SK-N-SH treated with all-trans-retinoic acid at 6 μM for 48 hours (cell line): ENCODE data around the gene SCN8A.

ENCODE experiments used
- ARNTL ChIP-seq: fragments of 450-650 bp; formaldehyde crosslinking; IDR thresholded peaks from 2 replicates; pipeline ENCODE4 v1.5.0; 2020; ENCODE audit warnings: low read depth, mild to moderate bottlenecking, moderate library complexity, borderline replicate concordance
- CSDC2 ChIP-seq: fragments of 250-450 bp; sonication (Bioruptor Pico); IDR thresholded peaks from 2 replicates; pipeline ENCODE4 v1.5.0; 2020; ENCODE audit warnings: mild to moderate bottlenecking, moderate library complexity
- GLIS3 ChIP-seq: fragments of 250-450 bp; sonication (Bioruptor Pico); IDR thresholded peaks from 2 replicates; pipeline ENCODE4 v1.5.0; 2020; ENCODE audit warnings: mild to moderate bottlenecking, moderate library complexity
- OSR1 ChIP-seq: fragments of 250-450 bp; sonication (Bioruptor Pico); IDR thresholded peaks from 2 replicates; pipeline ENCODE4 v1.8.0; 2022; ENCODE audit warnings: moderate library complexity, mild to moderate bottlenecking, inconsistent platforms
- RARB ChIP-seq: fragments of 250-450 bp; sonication (Bioruptor Pico); IDR thresholded peaks from 2 replicates; pipeline ENCODE4 v1.8.0; 2021; ENCODE audit warnings: mild to moderate bottlenecking, moderate library complexity
- TCF4 ChIP-seq: fragments of 250-450 bp; sonication (Bioruptor Pico); IDR thresholded peaks from 2 replicates; pipeline ENCODE4 v1.8.0; 2021; ENCODE audit warnings: mild to moderate bottlenecking, moderate library complexity, borderline replicate concordance
- TOX ChIP-seq: fragments of 250-450 bp; sonication (Bioruptor Pico); IDR thresholded peaks from 2 replicates; pipeline ENCODE4 v1.8.0; 2021; ENCODE audit warnings: mild to moderate bottlenecking, moderate library complexity, borderline replicate concordance
- ZFP3 ChIP-seq: fragments of 250-450 bp; sonication (Bioruptor Pico); IDR thresholded peaks from 2 replicates; pipeline ENCODE4 v1.5.0; 2020; ENCODE audit warnings: mild to moderate bottlenecking, moderate library complexity
- ZFP30 ChIP-seq: fragments of 450-650 bp; formaldehyde crosslinking; IDR thresholded peaks from 2 replicates; pipeline ENCODE4 v1.5.0; 2022; ENCODE audit warnings: mild to moderate bottlenecking, moderate library complexity
- ZNF565 ChIP-seq: fragments of 450-650 bp; formaldehyde crosslinking; conservative IDR thresholded peaks from 2 replicates; pipeline ENCODE4 v1.5.0; 2020; ENCODE audit warnings: low read depth, mild to moderate bottlenecking, moderate library complexity
- TF ChIP-seq, protein P1 (sequence below): fragments of 250-450 bp; sonication (Bioruptor Pico); IDR thresholded peaks from 2 replicates; pipeline ENCODE4 v1.5.1; 2020; ENCODE audit warnings: low read depth, mild to moderate bottlenecking, moderate library complexity
- TF ChIP-seq, protein P2 (sequence below): fragments of 250-450 bp; sonication (Bioruptor Pico); IDR thresholded peaks from 2 replicates; pipeline ENCODE4 v1.8.0; 2020; ENCODE audit warnings: mild to moderate bottlenecking, moderate library complexity, borderline replicate concordance

DNA sequence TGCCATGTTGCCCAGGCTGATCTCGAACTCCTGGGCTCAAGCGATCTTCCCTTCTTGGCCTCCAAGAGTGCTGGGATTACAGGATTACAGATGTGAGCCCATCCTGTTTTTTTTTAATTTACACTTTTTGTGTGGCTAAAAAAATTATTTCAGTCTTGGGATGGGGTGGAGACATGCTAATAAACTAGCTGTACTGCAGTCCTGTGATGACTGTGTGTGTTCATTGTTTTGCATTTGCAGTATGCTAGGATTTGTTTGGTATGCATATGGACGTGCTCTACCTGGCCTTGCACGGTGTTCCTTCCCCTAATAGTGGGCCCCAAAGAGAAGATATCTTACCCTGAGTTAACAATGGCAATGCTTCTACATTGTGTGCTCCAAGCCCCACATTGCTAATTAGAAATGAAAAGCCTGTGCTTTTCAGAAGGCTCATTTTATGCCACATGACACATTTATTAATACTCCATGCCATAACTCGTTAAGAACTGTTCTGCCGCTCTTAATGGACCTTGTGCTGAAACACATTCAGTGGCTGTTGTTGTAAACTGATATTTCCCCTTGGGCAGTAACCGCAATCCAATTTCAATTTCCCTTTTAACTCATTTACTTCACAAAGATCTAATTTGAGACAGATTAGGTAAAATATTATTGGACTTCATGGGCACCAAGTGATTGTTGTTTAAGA, 86.4 kb downstream of the SCN8A start:
- TF ChIP-seq, protein P1, sequence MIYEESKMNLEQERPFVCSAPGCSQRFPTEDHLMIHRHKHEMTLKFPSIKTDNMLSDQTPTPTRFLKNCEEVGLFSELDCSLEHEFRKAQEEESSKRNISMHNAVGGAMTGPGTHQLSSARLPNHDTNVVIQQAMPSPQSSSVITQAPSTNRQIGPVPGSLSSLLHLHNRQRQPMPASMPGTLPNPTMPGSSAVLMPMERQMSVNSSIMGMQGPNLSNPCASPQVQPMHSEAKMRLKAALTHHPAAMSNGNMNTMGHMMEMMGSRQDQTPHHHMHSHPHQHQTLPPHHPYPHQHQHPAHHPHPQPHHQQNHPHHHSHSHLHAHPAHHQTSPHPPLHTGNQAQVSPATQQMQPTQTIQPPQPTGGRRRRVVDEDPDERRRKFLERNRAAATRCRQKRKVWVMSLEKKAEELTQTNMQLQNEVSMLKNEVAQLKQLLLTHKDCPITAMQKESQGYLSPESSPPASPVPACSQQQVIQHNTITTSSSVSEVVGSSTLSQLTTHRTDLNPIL (CRISPR knock-in tag) = no peak
- no peak for TF ChIP-seq GLIS3 (CRISPR knock-in tag)
- TF ChIP-seq, protein P2, sequence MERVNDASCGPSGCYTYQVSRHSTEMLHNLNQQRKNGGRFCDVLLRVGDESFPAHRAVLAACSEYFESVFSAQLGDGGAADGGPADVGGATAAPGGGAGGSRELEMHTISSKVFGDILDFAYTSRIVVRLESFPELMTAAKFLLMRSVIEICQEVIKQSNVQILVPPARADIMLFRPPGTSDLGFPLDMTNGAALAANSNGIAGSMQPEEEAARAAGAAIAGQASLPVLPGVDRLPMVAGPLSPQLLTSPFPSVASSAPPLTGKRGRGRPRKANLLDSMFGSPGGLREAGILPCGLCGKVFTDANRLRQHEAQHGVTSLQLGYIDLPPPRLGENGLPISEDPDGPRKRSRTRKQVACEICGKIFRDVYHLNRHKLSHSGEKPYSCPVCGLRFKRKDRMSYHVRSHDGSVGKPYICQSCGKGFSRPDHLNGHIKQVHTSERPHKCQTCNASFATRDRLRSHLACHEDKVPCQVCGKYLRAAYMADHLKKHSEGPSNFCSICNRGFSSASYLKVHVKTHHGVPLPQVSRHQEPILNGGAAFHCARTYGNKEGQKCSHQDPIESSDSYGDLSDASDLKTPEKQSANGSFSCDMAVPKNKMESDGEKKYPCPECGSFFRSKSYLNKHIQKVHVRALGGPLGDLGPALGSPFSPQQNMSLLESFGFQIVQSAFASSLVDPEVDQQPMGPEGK (CRISPR knock-in tag) = no peak
- no peak for TF ChIP-seq ARNTL (CRISPR knock-in tag)
- TF ChIP-seq ZFP3 (CRISPR knock-in tag) = no peak
- TF ChIP-seq TCF4 (CRISPR knock-in tag) = no peak
- TF ChIP-seq ZNF565 = no peak
- TF ChIP-seq ZFP30 (CRISPR knock-in tag) = no peak
- no peak for TF ChIP-seq RARB (CRISPR knock-in tag)
- TF ChIP-seq OSR1 (CRISPR knock-in tag) = no peak
- no peak for TF ChIP-seq CSDC2 (CRISPR knock-in tag)
- no peak for TF ChIP-seq TOX (CRISPR knock-in tag)
